ENCODE measurements around the gene YOD1.

The YOD1 gene

GRCh38 chr1:207024202-207025145 lies 26.5 kb downstream of the YOD1 start:
- peak; percentile 99 for DNase-seq

- no peak for DNase-seq
These were observed 27.9 kb downstream of the YOD1 start for GRCh38 chr1:207022996-207023679.

- DNase-seq, result no peak
These were observed 29.0 kb downstream of the YOD1 start for GRCh38 chr1:207021876-207022596.

GRCh38 chr1:207021139-207021861 lies 29.7 kb downstream of the YOD1 start:
- DNase-seq, result peak; percentile 92

- DNase-seq, result no peak
These were observed 30.3 kb downstream of the YOD1 start for GRCh38 chr1:207020709-207021107.

- DNase-seq, result peak; percentile 46
These were observed 30.8 kb downstream of the YOD1 start for GRCh38 chr1:207020065-207020708.

GRCh38 chr1:207019661-207020060 lies 31.3 kb downstream of the YOD1 start:
- no peak for DNase-seq

GRCh38 chr1:207019161-207019560 lies 31.8 kb downstream of the YOD1 start:
- DNase-seq, result no peak

GRCh38 chr1:207018707-207019106 lies 32.3 kb downstream of the YOD1 start:
- no peak for DNase-seq

- peak; percentile 72 for DNase-seq
These were observed 33.1 kb downstream of the YOD1 start for GRCh38 chr1:207017615-207018559.

- DNase-seq, result no peak
These were observed 35.2 kb downstream of the YOD1 start for GRCh38 chr1:207015791-207016190.

GRCh38 chr1:207014728-207015127 lies 36.3 kb downstream of the YOD1 start:
- no peak for DNase-seq

GRCh38 chr1:207013321-207014085 lies 37.5 kb downstream of the YOD1 start:
- no peak for DNase-seq

- no peak for DNase-seq
These were observed 40.3 kb downstream of the YOD1 start for GRCh38 chr1:207010726-207011125.

- DNase-seq, result no peak
These were observed 41.1 kb downstream of the YOD1 start for GRCh38 chr1:207009945-207010344.

- DNase-seq, result no peak
These were observed 41.7 kb downstream of the YOD1 start for GRCh38 chr1:207009182-207009850.

GRCh38 chr1:207007352-207008033 lies 43.5 kb downstream of the YOD1 start:
- DNase-seq, result no peak

- DNase-seq, result no peak
These were observed 44.1 kb downstream of the YOD1 start for GRCh38 chr1:207006914-207007313.

GRCh38 chr1:207006083-207006482 lies 44.9 kb downstream of the YOD1 start:
- no peak for DNase-seq

Data from hematopoietic multipotent progenitor cell treated with erythropoietin and hydrocortisone succinate and interleukin-3 and kit ligand, for 6 days (in vitro differentiated cells).